Measurements from ENCODE around the gene ANKRD33B.
"Not testable (repeated sequence)": the region's sequence is repeated elsewhere in the genome, so short reads cannot be mapped to it uniquely, and the experiment has no call there.

Gene ANKRD33B

GRCh38 chr5:10559151-10559550, 4.7 kb upstream of the ANKRD33B start:
- DNase-seq (ENCODE audit: low read depth): no peak

GRCh38 chr5:10559871-10560270, 4.0 kb upstream of the ANKRD33B start:
- DNase-seq (ENCODE audit: low read depth): no peak

- DNase-seq (ENCODE audit: low read depth): no peak
These were observed 1.4 kb upstream of the ANKRD33B start for GRCh38 chr5:10562201-10563109.

GRCh38 chr5:10563110-10563944, 543 bp upstream of the ANKRD33B start:
- no peak for DNase-seq (ENCODE audit: low read depth)

- no peak for DNase-seq (ENCODE audit: low read depth)
These were observed 1.2 kb downstream of the ANKRD33B start for GRCh38 chr5:10564838-10565784.

GRCh38 chr5:10565785-10566542, 2.1 kb downstream of the ANKRD33B start:
- no peak for DNase-seq (ENCODE audit: low read depth)

GRCh38 chr5:10566543-10567068, 2.7 kb downstream of the ANKRD33B start:
- DNase-seq (ENCODE audit: low read depth): no peak

- no peak for DNase-seq (ENCODE audit: low read depth)
These were observed 3.3 kb downstream of the ANKRD33B start for GRCh38 chr5:10567121-10567591.

- DNase-seq (ENCODE audit: low read depth): no peak
These were observed 4.0 kb downstream of the ANKRD33B start for GRCh38 chr5:10567781-10568321.

GRCh38 chr5:10570540-10570939, 6.7 kb downstream of the ANKRD33B start:
- DNase-seq (ENCODE audit: low read depth): not testable (repeated sequence)

GRCh38 chr5:10572451-10572850, 8.6 kb downstream of the ANKRD33B start:
- no peak for DNase-seq (ENCODE audit: low read depth)

GRCh38 chr5:10573487-10574145, 9.7 kb downstream of the ANKRD33B start:
- no peak for DNase-seq (ENCODE audit: low read depth)

GRCh38 chr5:10574879-10575278, 11.0 kb downstream of the ANKRD33B start:
- not testable (repeated sequence) for DNase-seq (ENCODE audit: low read depth)

- no peak for DNase-seq (ENCODE audit: low read depth)
These were observed 12.4 kb downstream of the ANKRD33B start for GRCh38 chr5:10576121-10576789.

GRCh38 chr5:10576790-10577189, 12.9 kb downstream of the ANKRD33B start:
- DNase-seq (ENCODE audit: low read depth): no peak

- DNase-seq (ENCODE audit: low read depth): no peak
These were observed 13.8 kb downstream of the ANKRD33B start for GRCh38 chr5:10577371-10578292.

GRCh38 chr5:10578293-10578665, 14.4 kb downstream of the ANKRD33B start:
- no peak for DNase-seq (ENCODE audit: low read depth)

- no peak for DNase-seq (ENCODE audit: low read depth)
These were observed 15.0 kb downstream of the ANKRD33B start for GRCh38 chr5:10578869-10579268.

Data from HS-5 (cell line).